IPS DF 19.7 (cell line): Measurements from ENCODE around the gene AGRN.
"Not testable (repeated sequence)": the region's sequence is repeated elsewhere in the genome, so short reads cannot be mapped to it uniquely, and the experiment has no call there.

Source experiments
- DNase-seq: peaks from one replicate; pipeline ENCODE4 v3.0.0-alpha.2; 2013; ENCODE audit warnings: low read depth, low spot score

The AGRN gene

DNA sequence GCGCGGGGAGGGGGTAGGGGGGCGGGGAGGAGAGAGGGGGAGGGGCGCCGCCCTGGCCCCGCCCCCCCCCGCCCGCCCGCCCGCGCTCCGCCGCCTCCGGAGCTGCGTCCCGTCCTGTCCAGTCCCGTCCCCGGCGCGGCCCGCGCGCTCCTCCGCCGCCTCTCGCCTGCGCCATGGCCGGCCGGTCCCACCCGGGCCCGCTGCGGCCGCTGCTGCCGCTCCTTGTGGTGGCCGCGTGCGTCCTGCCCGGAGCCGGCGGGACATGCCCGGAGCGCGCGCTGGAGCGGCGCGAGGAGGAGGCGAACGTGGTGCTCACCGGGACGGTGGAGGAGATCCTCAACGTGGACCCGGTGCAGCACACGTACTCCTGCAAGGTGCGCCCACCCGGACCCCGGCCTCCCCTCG lies at the start of gene AGRN:
Gene AGRN (plus strand): TSS at position 121 of the 405 bp plus-strand sequence. CDS start 53 bp downstream, at position 174.
- DNase-seq: no peak

GRCh38 chr1:970242-970972 lies 49.5 kb upstream of the AGRN start:
- DNase-seq: no peak

GRCh38 chr1:970973-971730 lies 48.8 kb upstream of the AGRN start:
- no peak for DNase-seq

DNA sequence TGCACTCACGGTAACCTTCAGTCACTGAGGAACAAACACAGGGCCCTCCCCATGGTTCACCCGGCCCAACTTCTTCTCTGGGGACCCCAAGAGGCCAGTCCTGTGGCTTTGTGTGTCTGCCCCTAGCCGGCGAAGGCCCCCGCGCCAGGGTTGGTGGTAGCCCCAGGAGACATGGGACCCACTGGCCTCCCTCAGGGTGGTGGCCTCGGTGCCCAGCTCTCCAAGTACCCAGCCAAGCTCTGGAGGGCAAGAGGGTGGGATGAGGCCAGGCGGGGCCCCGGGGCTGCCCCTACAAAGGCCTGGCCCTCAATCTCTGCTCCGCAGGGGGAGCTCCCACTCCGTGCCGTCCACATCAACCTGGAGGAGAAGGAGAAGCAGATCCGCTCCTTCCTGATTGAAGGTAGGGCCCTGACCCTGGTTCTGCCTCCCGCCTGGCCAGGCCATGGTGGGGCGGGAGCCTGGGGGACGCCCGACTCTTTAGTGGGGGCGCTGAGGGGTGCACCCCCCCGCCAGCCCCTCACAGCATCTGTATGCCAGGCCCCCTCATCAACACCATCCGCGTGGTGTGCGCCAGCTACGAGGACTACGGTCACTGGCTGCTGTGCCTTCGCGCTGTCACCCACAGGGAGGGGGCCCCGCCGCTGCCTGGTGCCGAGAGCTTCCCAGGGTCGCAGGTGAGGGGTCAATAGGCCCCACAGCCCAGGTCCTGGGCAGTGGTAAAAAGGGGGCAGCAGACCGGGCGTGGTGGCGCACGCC lies 48.0 kb upstream of the AGRN start:
- no peak for DNase-seq

DNA sequence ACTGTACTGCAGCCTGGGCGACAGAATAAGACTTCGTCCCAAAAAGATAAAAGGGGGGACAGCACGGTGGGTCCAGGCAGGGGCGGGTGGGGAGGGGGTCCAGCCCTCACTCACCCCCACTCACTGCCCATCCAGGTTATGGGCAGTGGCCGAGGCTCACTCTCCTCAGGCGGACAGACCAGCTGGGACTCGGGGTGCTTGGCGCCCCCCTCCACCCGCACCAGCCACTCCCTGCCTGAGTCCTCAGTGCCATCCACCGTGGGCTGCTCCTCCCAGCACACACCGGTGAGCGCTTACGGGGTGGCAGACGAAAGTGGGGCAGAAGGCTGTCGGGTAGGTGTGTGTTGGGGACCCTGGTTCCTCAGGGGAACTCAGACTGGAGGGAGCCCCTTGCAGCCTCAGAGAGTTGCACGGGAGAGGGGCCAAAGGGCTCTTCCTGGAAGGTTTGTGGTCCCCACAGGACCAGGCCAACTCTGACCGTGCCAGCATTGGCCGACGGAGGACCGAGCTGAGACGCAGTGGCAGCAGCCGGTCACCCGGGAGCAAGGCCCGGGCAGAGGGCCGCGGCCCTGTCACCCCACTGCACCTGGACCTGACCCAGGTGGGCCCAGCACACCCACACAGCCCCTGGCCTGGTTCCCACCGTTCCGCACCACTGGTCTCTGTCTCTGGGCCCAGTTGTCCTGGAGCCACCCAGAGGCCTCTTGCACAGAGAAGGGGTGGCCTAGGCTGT lies 47.0 kb upstream of the AGRN start:
- DNase-seq: no peak

DNA sequence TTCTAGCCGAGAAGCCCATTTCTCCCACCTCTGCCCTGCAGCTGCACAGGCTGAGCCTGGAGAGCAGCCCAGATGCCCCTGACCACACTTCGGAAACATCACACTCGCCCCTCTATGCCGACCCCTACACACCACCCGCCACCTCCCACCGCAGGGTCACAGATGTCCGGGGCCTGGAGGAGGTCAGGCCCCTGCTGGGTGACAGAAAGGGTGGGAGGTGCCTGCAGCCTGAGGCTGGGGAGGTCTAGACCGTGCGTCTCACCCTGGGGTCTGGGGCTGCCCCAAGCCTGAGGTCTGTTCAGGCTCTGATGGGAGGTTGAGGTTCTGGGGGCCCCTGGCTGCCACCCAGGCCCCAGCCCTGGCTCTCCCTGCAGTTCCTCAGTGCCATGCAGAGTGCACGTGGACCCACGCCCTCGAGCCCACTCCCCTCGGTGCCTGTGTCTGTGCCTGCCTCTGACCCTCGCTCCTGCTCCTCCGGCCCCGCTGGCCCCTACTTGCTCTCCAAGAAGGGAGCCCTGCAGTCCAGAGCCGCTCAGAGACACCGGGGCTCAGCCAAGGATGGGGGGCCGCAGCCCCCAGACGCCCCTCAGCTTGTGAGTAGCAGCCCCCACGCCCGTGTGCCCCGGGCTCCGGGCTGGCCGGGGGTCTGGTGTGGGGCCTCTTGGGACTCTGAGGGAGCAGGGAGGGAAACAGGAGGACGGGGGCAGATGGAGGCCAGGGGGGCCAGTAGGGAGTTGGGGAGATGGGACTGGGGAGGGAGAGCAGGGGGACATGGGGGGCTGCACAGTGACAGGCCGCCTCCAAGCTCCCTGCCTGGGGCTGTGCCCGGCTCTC lies 46.2 kb upstream of the AGRN start:
- DNase-seq: no peak

DNA sequence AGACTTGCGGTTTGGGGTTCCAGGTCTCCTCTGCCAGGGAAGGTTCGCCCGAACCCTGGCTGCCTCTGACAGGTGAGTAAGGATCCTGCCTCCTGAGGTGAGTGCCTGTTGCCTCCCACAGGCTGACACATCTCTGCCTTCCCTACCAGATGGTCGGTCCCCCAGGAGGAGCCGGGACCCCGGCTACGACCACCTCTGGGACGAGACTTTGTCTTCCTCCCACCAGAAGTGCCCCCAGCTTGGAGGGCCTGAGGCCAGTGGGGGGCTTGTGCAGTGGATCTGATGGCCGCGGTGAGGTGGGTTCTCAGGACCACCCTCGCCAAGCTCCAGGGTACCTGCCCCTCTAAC lies 45.7 kb upstream of the AGRN start:
- no peak for DNase-seq

GRCh38 chr1:974687-975328 lies 45.1 kb upstream of the AGRN start:
- no peak for DNase-seq

GRCh38 chr1:975365-975764 lies 44.6 kb upstream of the AGRN start:
- no peak for DNase-seq

DNA sequence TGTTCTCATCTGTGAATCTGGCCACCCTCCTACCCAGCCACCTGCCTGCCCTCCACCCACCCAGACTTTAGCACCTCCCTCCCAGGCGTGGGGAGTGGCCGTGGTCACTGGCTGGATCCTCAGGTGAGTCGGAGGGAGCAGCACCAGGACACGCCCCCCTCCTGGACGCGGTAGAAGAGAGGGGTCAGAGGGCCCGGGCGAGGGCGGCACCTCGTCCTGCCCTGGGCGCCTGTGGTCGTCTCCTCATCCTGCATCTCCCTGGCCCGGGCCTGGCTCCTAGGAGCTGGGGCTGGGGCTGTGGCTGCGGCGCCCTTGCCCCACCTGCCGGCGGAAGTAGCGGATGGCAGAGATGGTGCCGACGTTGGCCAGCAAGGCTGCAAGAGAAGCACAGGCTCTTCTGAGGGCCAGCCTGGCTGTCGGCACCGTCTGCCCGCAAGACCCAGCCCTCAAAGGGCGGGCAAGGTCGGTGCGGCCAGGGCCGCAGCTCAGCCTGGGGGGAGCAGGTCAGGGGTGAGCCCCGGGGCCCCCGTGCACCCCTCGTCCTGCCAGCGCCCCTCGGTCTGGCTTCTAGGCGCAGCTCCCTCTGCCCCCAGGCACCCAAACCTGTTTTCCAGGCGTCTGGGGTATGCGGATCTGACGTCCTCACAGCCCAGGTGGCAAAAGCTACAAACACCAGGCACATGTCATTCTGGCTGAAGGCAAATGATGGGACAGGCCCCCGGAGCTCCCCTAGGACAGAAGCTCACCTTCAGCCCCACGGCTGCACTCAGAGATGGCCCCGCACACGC lies 43.8 kb upstream of the AGRN start:
- no peak for DNase-seq

GRCh38 chr1:976791-977190 lies 43.1 kb upstream of the AGRN start:
- DNase-seq: not testable (repeated sequence)

- no peak for DNase-seq
Measured at GRCh38 chr1:978069-978834, 41.7 kb upstream of the AGRN start.

- no peak for DNase-seq
Measured at GRCh38 chr1:978835-979743, 40.8 kb upstream of the AGRN start.

DNA sequence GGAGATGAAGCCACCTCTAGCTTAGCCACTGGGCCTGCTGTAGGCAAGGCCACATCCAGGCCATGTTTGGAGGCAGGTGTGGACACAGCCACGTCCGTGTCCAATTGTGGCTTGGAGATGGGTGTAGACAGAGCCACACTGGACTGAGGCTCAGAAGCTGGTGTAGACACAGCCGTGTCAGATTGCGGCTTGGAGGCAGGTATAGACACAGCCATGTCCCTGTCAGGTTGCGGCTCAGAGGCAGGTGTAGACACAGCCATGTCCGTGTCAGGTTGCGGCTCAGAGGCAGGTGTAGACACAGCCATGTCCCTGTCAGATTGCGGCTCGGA lies 40.2 kb upstream of the AGRN start:
- DNase-seq: no peak

- DNase-seq: no peak
Measured at GRCh38 chr1:980137-980571, 39.8 kb upstream of the AGRN start.

DNA sequence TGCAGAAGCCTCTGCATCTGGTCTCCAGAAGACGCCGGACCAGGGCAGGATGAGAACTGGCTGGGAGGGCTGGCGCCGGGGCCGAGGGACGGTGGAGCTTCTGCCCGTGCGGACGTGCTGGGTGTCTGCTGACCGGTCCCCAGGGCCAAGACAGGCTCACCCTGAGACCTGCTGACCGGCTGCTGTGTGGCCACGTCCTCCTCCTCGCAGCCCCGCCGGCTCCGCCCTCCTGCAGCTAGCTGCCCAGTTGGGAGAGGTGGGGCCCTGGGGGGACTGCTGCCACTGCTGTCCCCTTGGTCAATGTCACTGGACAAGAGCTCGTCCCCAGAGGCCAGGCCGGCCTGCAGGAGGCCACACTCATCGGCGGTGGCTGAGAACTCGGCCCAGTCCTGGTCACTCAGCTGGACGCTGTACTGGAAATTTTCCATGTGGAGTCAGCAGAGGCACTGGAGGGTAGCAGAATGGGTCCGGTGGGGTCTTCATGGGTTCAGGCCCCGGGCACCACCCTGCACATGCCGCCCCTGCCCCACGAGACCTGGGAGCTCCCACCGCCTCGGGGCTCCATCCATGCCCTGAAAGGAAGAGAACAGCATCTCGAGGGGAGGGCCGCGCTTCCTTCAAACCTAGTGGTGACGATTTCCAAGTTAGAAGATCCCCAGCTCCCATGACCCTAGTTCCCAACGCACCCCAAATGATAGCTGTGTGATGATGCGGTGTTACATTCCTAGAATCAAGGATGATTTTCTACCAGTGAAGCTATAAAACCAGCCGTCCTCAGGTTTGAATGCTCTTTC lies 39.1 kb upstream of the AGRN start:
- DNase-seq: no peak

GRCh38 chr1:981491-981954 lies 38.4 kb upstream of the AGRN start:
- DNase-seq: no peak
